HCT116 (cell line): ENCODE measurements around the gene DENR. TPM values are rescaled to one million over a fixed set of nuclear protein-coding genes. Genes with fewer than 3 reads are reported as not detected.
A peak's percentile ranks its signal among the peaks of the same experiment; 100 is the strongest.
"Not testable (repeated sequence)": the region's sequence is repeated elsewhere in the genome, so short reads cannot be mapped to it uniquely, and the experiment has no call there.

Source experiments
- ATAC-seq: fragments of 200-7000 bp; cut with Tn5 transposase; 2 replicates; pipeline ENCODE4 v1.9.1; 2020; ENCODE audit warnings: mild to moderate bottlenecking, moderate library complexity
- BruUV-seq: library from RNA; stranded (reverse); fragments of 400-500 nt; replicated peaks from 2 replicates; lab custom pipeline; 2021; lab: Mats Ljungman, UMichigan
- CTCF ChIA-PET: fragments of 300-600 bp; sonication (Branson Sonifier 250); formaldehyde crosslinking; loops from one replicate; lab custom pipeline; 2021; ENCODE audit warnings: antibody characterized with exemption; lab: Charles Lee
- POLR2A ChIA-PET: fragments of 300-600, 350-600 bp; sonication (Branson Sonifier 250); formaldehyde crosslinking; loops from one replicate; lab custom pipeline; 2021; ENCODE audit warnings: antibody characterized with exemption; lab: Charles Lee
- RAD21 ChIA-PET, 2 experiments: fragments of 300-600 bp; sonication (Branson Sonifier 250); formaldehyde crosslinking; loops; one replicate each; lab custom pipeline; 2023; ENCODE audit warnings: low total read pairs in 2 of 2; ENCODE audit not compliant: uncharacterized antibody in 2 of 2, unreplicated experiment in 2 of 2, low non-redundant PET in 1 of 2; lab: Charles Lee
- DNase-seq: peaks from one replicate; pipeline ENCODE4 v3.0.0-alpha.2; 2010; ENCODE audit warnings: low read depth, low spot score
- H2AFZ ChIP-seq: fragments of 200-600 bp; shearing (Covaris generic), sonication (generic); 2 replicates; pipeline ENCODE4 v1.6.1; 2017; ENCODE audit warnings: low read depth, mixed run types, mixed read lengths, antibody characterized with exemption, low read length; ENCODE audit not compliant: poor library complexity, severe bottlenecking
- H3K27ac ChIP-seq: 2 replicates; pipeline ENCODE4 v1.5.1; 2012; ENCODE audit warnings: low read depth, low read length
- H3K27me3 ChIP-seq: fragments of 200-600 bp; sonication (generic); 2 replicates; pipeline ENCODE4 v1.6.1; 2016; ENCODE audit warnings: mixed run types, low read length, mixed read lengths; ENCODE audit not compliant: insufficient read depth
- H3K36me3 ChIP-seq, 2 experiments: fragments of 200-500 bp in 1 of 2; fragments of 200-600 bp in 1 of 2; sonication (Bioruptor generic) in 1 of 2; sonication (generic) in 1 of 2; 2 replicates each; pipeline versions ENCODE4 v1.5.1 to v1.6.1; 2014 to 2016; ENCODE audit warnings: low read length in 2 of 2, inconsistent platforms in 1 of 2, mixed read lengths in 1 of 2, mixed run types in 1 of 2; ENCODE audit not compliant: insufficient read depth in 2 of 2, control insufficient read depth in 1 of 2
- H3K4me1 ChIP-seq, 2 experiments: fragments of 200-600 bp in 1 of 2; sonication (generic) in 1 of 2; 2 replicates each; pipeline versions ENCODE4 v1.5.1 to v1.6.1; 2012 to 2017; ENCODE audit warnings: low read length in 2 of 2, inconsistent platforms in 1 of 2, mild to moderate bottlenecking in 1 of 2, mixed read lengths in 1 of 2, mixed run types in 1 of 2, moderate library complexity in 1 of 2; ENCODE audit not compliant: insufficient read depth in 2 of 2, control insufficient read depth in 1 of 2
- H3K4me2 ChIP-seq: fragments of 200-600 bp; sonication (generic); 2 replicates; pipeline ENCODE4 v1.6.1; 2017; ENCODE audit warnings: mixed run types, low read length, mixed read lengths
- H3K4me3 ChIP-seq, 2 experiments: fragments of 200-600 bp in 1 of 2; sonication (generic) in 1 of 2; replicated peaks in 1 of 2; 2 replicates each; pipeline ENCODE4 v1.5.1; 2011 to 2016; ENCODE audit warnings: low read length in 2 of 2, control low read depth in 1 of 2, low read depth in 1 of 2, mild to moderate bottlenecking in 1 of 2, mixed read lengths in 1 of 2, mixed run types in 1 of 2
- H3K79me2 ChIP-seq: fragments of 200-600 bp; sonication (generic); 2 replicates; pipeline ENCODE4 v1.6.1; 2017; ENCODE audit warnings: mild to moderate bottlenecking, mixed run types, low read length, moderate library complexity, mixed read lengths; ENCODE audit not compliant: insufficient read depth
- H3K9ac ChIP-seq: fragments of 200-600 bp; sonication (generic); 2 replicates; pipeline ENCODE4 v1.6.1; 2016; ENCODE audit warnings: low read length, mixed read lengths
- H3K9me2 ChIP-seq: fragments of 200-600 bp; sonication (generic), shearing (Covaris generic); 2 replicates; pipeline ENCODE4 v1.6.1; 2017; ENCODE audit warnings: mixed run types, mild to moderate bottlenecking, moderate library complexity; ENCODE audit not compliant: insufficient read depth
- H3K9me3 ChIP-seq, 2 experiments: fragments of 200-500 bp in 1 of 2; fragments of 200-600 bp in 1 of 2; sonication (Bioruptor generic) in 1 of 2; sonication (generic) in 1 of 2; 2 replicates each; pipeline ENCODE4 v1.6.1; 2014 to 2017; ENCODE audit warnings: low read length in 2 of 2, mixed read lengths in 2 of 2, inconsistent platforms in 1 of 2, low read depth in 1 of 2, mild to moderate bottlenecking in 1 of 2, mixed run types in 1 of 2, moderate library complexity in 1 of 2; ENCODE audit not compliant: control insufficient read depth in 1 of 2, insufficient read depth in 1 of 2
- H4K20me1 ChIP-seq: fragments of 200-600 bp; sonication (generic), shearing (Covaris generic); 2 replicates; pipeline ENCODE4 v1.6.1; 2017; ENCODE audit warnings: mixed run types, mild to moderate bottlenecking, moderate library complexity; ENCODE audit not compliant: insufficient read depth
- intact Hi-C: fragments of 100-400 bp; cut with micrococcal nuclease; formaldehyde crosslinking; loops from 2 replicates; pipeline ENCODE4 v1.10.0; 2022
- total RNA-seq: library from RNA; stranded (reverse); gene quantifications from one replicate; pipeline ENCODE4 v1.2.1, GENCODE V29; 2021; ENCODE audit not compliant: unreplicated experiment

Gene DENR
- total RNA-seq, 1 experiment from 2014 or later: 59.1 TPM

- H3K9ac ChIP-seq, H3K79me2 ChIP-seq, intact Hi-C loops, H3K27ac ChIP-seq, RAD21 ChIA-PET, H3K9me3 ChIP-seq, H3K36me3 ChIP-seq, CTCF ChIA-PET, POLR2A ChIA-PET, H3K4me1 ChIP-seq, DNase-seq, BruUV-seq, ATAC-seq, H3K4me3 ChIP-seq, H3K9me2 ChIP-seq, H3K27me3 ChIP-seq, H2AFZ ChIP-seq, H4K20me1 ChIP-seq: not testable (repeated sequence)
- H3K4me2 ChIP-seq: 0 out of 2 replicates have a peak overlapping the region, but pooled peaks have one; percentile 9
Observed at GRCh38 chr12:122710341-122710740, 42.3 kb upstream of the DENR start.

GRCh38 chr12:122711266-122711665 lies 41.4 kb upstream of the DENR start:
- BruUV-seq, DNase-seq, H3K36me3 ChIP-seq, H3K4me1 ChIP-seq, H2AFZ ChIP-seq, H4K20me1 ChIP-seq, H3K27ac ChIP-seq, H3K79me2 ChIP-seq, RAD21 ChIA-PET, H3K4me2 ChIP-seq, H3K9me2 ChIP-seq, H3K27me3 ChIP-seq, CTCF ChIA-PET, H3K9ac ChIP-seq, intact Hi-C loops, ATAC-seq, H3K4me3 ChIP-seq, POLR2A ChIA-PET, H3K9me3 ChIP-seq: not testable (repeated sequence)

- H3K4me3 ChIP-seq, RAD21 ChIA-PET, H3K9ac ChIP-seq, ATAC-seq, H3K27me3 ChIP-seq, H3K9me2 ChIP-seq, H3K27ac ChIP-seq, H3K79me2 ChIP-seq, H3K4me1 ChIP-seq, POLR2A ChIA-PET, DNase-seq, BruUV-seq, intact Hi-C loops, CTCF ChIA-PET, H3K9me3 ChIP-seq, H3K4me2 ChIP-seq, H2AFZ ChIP-seq, H3K36me3 ChIP-seq, H4K20me1 ChIP-seq: not testable (repeated sequence)
Observed at GRCh38 chr12:122713491-122714188, 39.0 kb upstream of the DENR start.

- intact Hi-C loops, RAD21 ChIA-PET, H4K20me1 ChIP-seq, H3K27me3 ChIP-seq, DNase-seq, H3K9me3 ChIP-seq, H3K27ac ChIP-seq, H2AFZ ChIP-seq, H3K4me1 ChIP-seq, H3K79me2 ChIP-seq, ATAC-seq, H3K9me2 ChIP-seq, BruUV-seq, H3K9ac ChIP-seq, H3K4me2 ChIP-seq, H3K4me3 ChIP-seq, H3K36me3 ChIP-seq, CTCF ChIA-PET, POLR2A ChIA-PET: not testable (repeated sequence)
Observed at GRCh38 chr12:122715211-122715610, 37.4 kb upstream of the DENR start.
